HFFc6 (cell line): ENCODE results near the gene FCER1G. TPM values are rescaled to one million over a fixed set of nuclear protein-coding genes. Genes with fewer than 3 reads are reported as not detected.

Experiments
- DNase-seq: peaks from one replicate; pipeline ENCODE4 v3.0.0-alpha.2; 2018
- H3K27ac Mint-ChIP-seq: 2 replicates; pipeline ENCODE4 v1.8.0; 2020; ENCODE audit warnings: mild to moderate bottlenecking, mixed read lengths
- H3K27me3 Mint-ChIP-seq: 2 replicates; pipeline ENCODE4 v1.8.0; 2021; ENCODE audit warnings: mild to moderate bottlenecking, moderate library complexity, mixed read lengths; ENCODE audit not compliant: insufficient read depth
- H3K36me3 Mint-ChIP-seq: 2 replicates; pipeline ENCODE4 v1.8.0; 2021; ENCODE audit warnings: low read depth, mixed read lengths
- H3K4me1 Mint-ChIP-seq: 2 replicates; pipeline ENCODE4 v1.8.0; 2020; ENCODE audit warnings: low read depth, mixed read lengths
- H3K4me3 Mint-ChIP-seq: 2 replicates; pipeline ENCODE4 v1.8.0; 2020; ENCODE audit warnings: mild to moderate bottlenecking, moderate library complexity, mixed read lengths
- H3K9me3 Mint-ChIP-seq: 2 replicates; pipeline ENCODE4 v1.8.0; 2020; ENCODE audit warnings: mild to moderate bottlenecking, mixed read lengths
- total RNA-seq, 6 experiments: library from RNA; stranded (reverse); fragmentation: NEBNext Ultra II Directional; extraction: Animal tissue kit (Norgen Biotek cat#: 25700); gene quantifications; 2 replicates in 1 of 6; 3 replicates in 5 of 6; pipeline ENCODE4 v1.2.3, GENCODE V29; 2021
- TF ChIP-seq, protein P1 (sequence below): fragments of 200-600 bp; sonication (generic); IDR thresholded peaks from 2 replicates; pipeline ENCODE4 v1.5.0; 2021; ENCODE audit warnings: antibody characterized with exemption, mild to moderate bottlenecking

Gene FCER1G
- total RNA-seq, 6 experiments from 2014 or later, result 0.33 to 1.0 (median 0.53) TPM; not detected in 1

DNA sequence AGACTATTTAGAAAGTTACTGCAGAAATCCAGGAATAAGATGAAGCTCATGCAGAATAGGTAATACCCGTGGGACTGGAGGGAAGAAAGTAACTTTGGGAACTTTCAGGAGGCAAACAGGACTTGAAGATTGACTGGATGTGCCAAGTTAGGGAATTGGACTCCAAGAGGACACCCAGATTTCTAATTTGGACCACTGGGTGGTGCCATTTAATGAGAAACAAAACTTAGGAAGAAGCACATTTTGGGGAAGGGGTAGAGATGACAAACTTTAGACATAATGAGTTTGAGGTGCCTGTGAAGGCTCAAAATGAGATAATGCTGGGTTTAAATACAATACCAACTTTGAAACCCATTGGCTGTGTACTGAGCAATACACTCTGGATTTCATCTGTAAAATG lies 34.5 kb upstream of the FCER1G start:
- peak overlapping the region; percentile 6; the same call in 1 of the 2 replicates for H3K27ac Mint-ChIP-seq
- peaks cover 3% of the 10 kb centered on the region for H3K27me3 Mint-ChIP-seq
- peaks cover 44% of the 10 kb centered on the region for H3K4me1 Mint-ChIP-seq
- no peak for DNase-seq
- peaks cover under 1% of the 10 kb centered on the region; the same call in 1 of the 2 replicates for H3K36me3 Mint-ChIP-seq
- no peak overlapping the region for H3K4me3 Mint-ChIP-seq
- TF ChIP-seq, protein P1, sequence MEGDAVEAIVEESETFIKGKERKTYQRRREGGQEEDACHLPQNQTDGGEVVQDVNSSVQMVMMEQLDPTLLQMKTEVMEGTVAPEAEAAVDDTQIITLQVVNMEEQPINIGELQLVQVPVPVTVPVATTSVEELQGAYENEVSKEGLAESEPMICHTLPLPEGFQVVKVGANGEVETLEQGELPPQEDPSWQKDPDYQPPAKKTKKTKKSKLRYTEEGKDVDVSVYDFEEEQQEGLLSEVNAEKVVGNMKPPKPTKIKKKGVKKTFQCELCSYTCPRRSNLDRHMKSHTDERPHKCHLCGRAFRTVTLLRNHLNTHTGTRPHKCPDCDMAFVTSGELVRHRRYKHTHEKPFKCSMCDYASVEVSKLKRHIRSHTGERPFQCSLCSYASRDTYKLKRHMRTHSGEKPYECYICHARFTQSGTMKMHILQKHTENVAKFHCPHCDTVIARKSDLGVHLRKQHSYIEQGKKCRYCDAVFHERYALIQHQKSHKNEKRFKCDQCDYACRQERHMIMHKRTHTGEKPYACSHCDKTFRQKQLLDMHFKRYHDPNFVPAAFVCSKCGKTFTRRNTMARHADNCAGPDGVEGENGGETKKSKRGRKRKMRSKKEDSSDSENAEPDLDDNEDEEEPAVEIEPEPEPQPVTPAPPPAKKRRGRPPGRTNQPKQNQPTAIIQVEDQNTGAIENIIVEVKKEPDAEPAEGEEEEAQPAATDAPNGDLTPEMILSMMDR, result peak; percentile 73
- no peaks in the 10 kb centered on the region; the same call in 1 of the 2 replicates for H3K9me3 Mint-ChIP-seq

DNA sequence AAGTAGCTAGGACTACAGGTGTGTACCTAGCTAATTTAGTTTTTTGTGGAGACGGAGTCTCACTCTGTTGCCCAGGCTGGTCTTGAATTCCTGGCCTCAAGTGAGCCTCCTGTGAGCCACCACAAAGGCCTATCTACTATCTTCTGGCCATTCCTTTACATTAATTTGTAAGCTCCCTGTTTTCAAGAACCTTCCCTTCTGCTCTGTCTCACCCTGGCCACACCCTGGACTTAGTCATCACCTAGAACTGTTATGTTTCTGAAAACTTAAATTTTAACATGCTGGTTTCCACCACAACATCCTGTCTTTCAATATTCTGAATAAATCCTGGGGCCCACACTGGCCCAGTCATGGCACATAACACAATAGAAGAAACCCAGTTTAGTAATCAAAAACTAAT lies 32.9 kb upstream of the FCER1G start:
- no peaks in the 10 kb centered on the region for H3K9me3 Mint-ChIP-seq
- peak overlapping the region; percentile 83 for H3K27ac Mint-ChIP-seq
- peaks cover 39% of the 10 kb centered on the region for H3K4me1 Mint-ChIP-seq
- no peaks in the 10 kb centered on the region; the same call in 1 of the 2 replicates for H3K27me3 Mint-ChIP-seq
- no peaks in the 10 kb centered on the region for H3K36me3 Mint-ChIP-seq
- DNase-seq, result peak; percentile 41
- TF ChIP-seq, protein P1, result no peak
- H3K4me3 Mint-ChIP-seq, result no peak overlapping the region

DNA sequence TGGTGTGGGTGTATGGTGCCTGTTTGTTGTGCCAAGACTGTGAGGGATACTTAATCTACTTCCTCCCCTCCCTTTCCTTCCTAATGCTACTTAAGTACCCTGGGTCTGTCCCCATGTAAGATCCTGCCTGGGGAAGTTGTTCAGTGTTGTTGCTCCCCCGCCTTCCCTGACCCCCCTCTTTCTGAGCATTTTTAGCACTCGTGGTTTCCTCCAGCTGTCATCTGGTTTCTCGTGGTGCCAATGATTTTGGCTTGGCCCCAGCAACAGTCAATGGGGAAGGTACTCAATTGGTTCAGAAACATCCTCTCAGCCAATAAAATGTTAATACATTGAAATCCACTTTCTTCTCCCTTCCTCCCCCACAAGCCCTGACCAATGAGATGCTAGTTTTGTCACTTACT lies 29.8 kb upstream of the FCER1G start:
- no peaks in the 10 kb centered on the region for H3K36me3 Mint-ChIP-seq
- DNase-seq, result peak; percentile 29
- peak overlapping the region; percentile 17; the same call in 1 of the 2 replicates for H3K27ac Mint-ChIP-seq
- TF ChIP-seq, protein P1, result no peak
- no peaks in the 10 kb centered on the region; the same call in 1 of the 2 replicates for H3K27me3 Mint-ChIP-seq
- H3K9me3 Mint-ChIP-seq, result no peaks in the 10 kb centered on the region
- peaks cover 38% of the 10 kb centered on the region for H3K4me1 Mint-ChIP-seq
- no peak overlapping the region for H3K4me3 Mint-ChIP-seq

DNA sequence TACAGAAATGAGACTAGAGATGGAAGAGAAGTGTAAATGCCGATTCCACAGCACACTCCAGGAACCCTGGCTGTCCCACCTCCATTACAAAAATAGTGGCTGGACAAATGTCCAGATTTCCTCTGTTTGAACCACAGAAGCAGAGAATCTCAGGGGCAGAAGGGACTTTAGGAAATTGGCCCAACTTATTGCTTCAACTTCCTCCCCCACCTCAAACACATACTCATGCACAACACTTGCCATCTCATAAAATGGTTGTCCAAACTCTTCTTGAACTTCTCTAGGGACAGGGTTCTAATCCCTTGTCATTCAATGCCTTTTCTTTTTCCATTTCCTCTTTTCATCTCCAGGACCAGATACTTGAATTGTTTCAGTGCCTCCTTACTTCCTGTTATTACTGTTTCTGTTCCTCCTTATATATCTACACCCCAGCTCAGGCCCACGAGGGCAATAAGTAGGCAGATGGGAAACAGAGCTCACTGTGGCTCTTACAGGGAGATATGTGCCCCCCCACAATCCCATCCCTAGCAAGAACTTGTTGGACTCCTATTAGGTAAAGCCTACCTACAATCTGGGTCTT lies 29.3 kb upstream of the FCER1G start:
- no peaks in the 10 kb centered on the region for H3K36me3 Mint-ChIP-seq
- peaks cover 38% of the 10 kb centered on the region for H3K4me1 Mint-ChIP-seq
- no peaks in the 10 kb centered on the region; the same call in 1 of the 2 replicates for H3K27me3 Mint-ChIP-seq
- TF ChIP-seq, protein P1, result no peak
- H3K9me3 Mint-ChIP-seq, result no peaks in the 10 kb centered on the region
- peak overlapping the region; percentile 17 for H3K27ac Mint-ChIP-seq
- DNase-seq, result no peak
- H3K4me3 Mint-ChIP-seq, result no peak overlapping the region

DNA sequence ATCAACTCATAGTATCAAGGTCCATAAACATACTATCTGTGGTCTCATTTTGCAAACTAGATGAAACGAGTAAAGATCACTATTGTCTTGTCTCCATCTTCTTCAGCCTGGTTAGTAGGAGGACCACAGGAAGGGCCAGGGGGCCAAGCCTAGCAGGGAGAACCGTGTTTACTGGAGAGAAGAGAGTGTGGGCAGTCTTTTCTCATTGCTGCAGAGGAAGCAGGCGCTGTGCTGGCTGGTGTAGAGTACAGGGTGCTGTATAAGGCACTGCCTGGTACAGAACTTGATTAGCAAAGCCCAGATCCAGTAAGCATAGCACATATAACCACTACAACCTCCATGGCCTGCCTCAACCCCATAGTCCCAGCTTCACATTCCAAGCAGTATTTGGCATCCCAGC lies 27.8 kb upstream of the FCER1G start:
- TF ChIP-seq, protein P1, result no peak
- no peak for DNase-seq
- Mint-ChIP-seq H3K27me3 (peaks cover 1% of the 10 kb centered on the region), H3K4me1 (peaks cover 32% of the 10 kb centered on the region), H3K27ac (no peak overlapping the region), H3K9me3 (no peaks in the 10 kb centered on the region), H3K4me3 (no peak overlapping the region), H3K36me3 (no peaks in the 10 kb centered on the region)
